Caco-2 (cell line): ENCODE data around the gene HELZ. TPM values are rescaled to one million over a fixed set of nuclear protein-coding genes. Genes with fewer than 3 reads are reported as not detected.

Experiments
- BruUV-seq: library from RNA; stranded (reverse); fragments of 400-500 nt; replicated peaks from 2 replicates; lab custom pipeline; 2021; lab: Mats Ljungman, UMichigan
- CTCF ChIA-PET: fragments of 300-600 bp; sonication (Branson Sonifier 250); formaldehyde crosslinking; loops from one replicate; lab custom pipeline; 2022; ENCODE audit warnings: antibody characterized with exemption; lab: Charles Lee
- POLR2A ChIA-PET: fragments of 300-600 bp; sonication (Branson Sonifier 250); formaldehyde crosslinking; loops from one replicate; lab custom pipeline; 2022; ENCODE audit warnings: antibody characterized with exemption; lab: Charles Lee
- DNase-seq, 2 experiments: peaks; one replicate each; pipeline versions ENCODE4 v3.0.0 to v3.0.0-alpha.2; 2020 to 2022
- H3K27me3 ChIP-seq: replicated peaks from 2 replicates; pipeline ENCODE4 v1.6.0; 2011; ENCODE audit warnings: low read length; ENCODE audit not compliant: control insufficient read depth, insufficient read depth
- H3K36me3 ChIP-seq: 2 replicates; pipeline ENCODE4 v1.5.1; 2011; ENCODE audit warnings: low read length; ENCODE audit not compliant: control insufficient read depth, insufficient read depth
- H3K4me1 ChIP-seq: fragments of 250-450 bp; sonication (Bioruptor Pico); 2 replicates; pipeline ENCODE4 v1.5.1; 2020; ENCODE audit warnings: mild to moderate bottlenecking
- H3K4me3 ChIP-seq: 2 replicates; pipeline ENCODE4 v1.5.1; 2011; ENCODE audit warnings: low read depth, mild to moderate bottlenecking, control low read depth, low read length
- H3K9me3 ChIP-seq: fragments of 250-450 bp; sonication (Bioruptor Pico); 2 replicates; pipeline ENCODE4 v1.5.1; 2020; ENCODE audit warnings: mild to moderate bottlenecking, moderate library complexity
- H3K27ac Mint-ChIP-seq: one replicate; pipeline ENCODE4 v1.8.0; 2022; ENCODE audit warnings: mixed read lengths; ENCODE audit not compliant: unreplicated experiment
- H3K27me3 Mint-ChIP-seq: one replicate; pipeline ENCODE4 v1.8.0; 2022; ENCODE audit warnings: mixed read lengths; ENCODE audit not compliant: insufficient read depth, unreplicated experiment
- H3K36me3 Mint-ChIP-seq: one replicate; pipeline ENCODE4 v1.8.0; 2022; ENCODE audit warnings: mild to moderate bottlenecking, mixed read lengths; ENCODE audit not compliant: insufficient read depth, unreplicated experiment
- H3K4me1 Mint-ChIP-seq: one replicate; pipeline ENCODE4 v1.8.0; 2022; ENCODE audit warnings: low read depth, mixed read lengths; ENCODE audit not compliant: unreplicated experiment
- H3K4me3 Mint-ChIP-seq: one replicate; pipeline ENCODE4 v1.8.0; 2022; ENCODE audit warnings: mild to moderate bottlenecking, moderate library complexity, mixed read lengths; ENCODE audit not compliant: unreplicated experiment
- H3K9me3 Mint-ChIP-seq: one replicate; pipeline ENCODE4 v1.8.0; 2022; ENCODE audit warnings: mixed read lengths; ENCODE audit not compliant: unreplicated experiment
- CTCF ChIP-seq, 2 experiments: fragments of 200-600 bp in 1 of 2; IDR thresholded peaks; 1 replicate in 1 of 2; 2 replicates in 1 of 2; pipeline versions ENCODE4 v1.5.1 to v1.8.0; 2011 to 2022; ENCODE audit warnings: antibody characterized with exemption in 1 of 2, control low read depth in 1 of 2, inconsistent platforms in 1 of 2, low read depth in 1 of 2, low read length in 1 of 2, mild to moderate bottlenecking in 1 of 2, moderate library complexity in 1 of 2; ENCODE audit not compliant: insufficient read depth in 1 of 2, severe bottlenecking in 1 of 2, unreplicated experiment in 1 of 2
- intact Hi-C: fragments of 100-400 bp; cut with micrococcal nuclease; formaldehyde crosslinking; loops from one replicate; pipeline ENCODE4 v1.10.0; 2022; ENCODE audit not compliant: unreplicated experiment
- total RNA-seq: library from RNA; stranded (reverse); gene quantifications from 2 replicates; pipeline ENCODE4 v1.2.3, GENCODE V29; 2022

HELZ gene
- total RNA-seq, 1 experiment from 2014 or later = 63.8 TPM

DNA sequence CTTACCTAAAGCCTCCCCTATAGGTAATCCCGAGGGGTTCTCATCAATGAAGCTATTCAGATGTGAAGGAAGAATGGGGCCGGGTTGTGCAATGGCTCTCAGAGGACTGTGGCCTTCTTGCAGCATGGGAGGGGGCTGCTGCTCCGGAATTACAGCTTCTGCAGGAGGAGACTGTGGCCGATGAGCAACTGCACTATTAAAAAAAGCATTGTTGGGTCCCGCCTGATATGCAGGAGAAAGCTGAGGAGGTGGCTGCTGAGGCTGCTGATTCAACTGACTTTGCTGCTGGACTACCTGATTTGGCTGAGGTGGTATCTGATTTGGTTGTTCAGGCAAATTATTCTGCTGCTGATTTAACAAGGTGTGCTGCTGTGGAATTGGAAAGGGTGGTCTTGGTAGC is 135.9 kb downstream of the HELZ start:
- Histone ChIP-seq H3K4me3 (no peak overlapping the region), H3K9me3 (no peaks in the 10 kb centered on the region), H3K4me1 (0 out of 2 replicates have a peak, but pooled peaks cover 5% of the 10 kb centered on the region), H3K27me3 (no peaks in the 10 kb centered on the region), H3K36me3 (peaks cover 6% of the 10 kb centered on the region)
- Mint-ChIP-seq H3K27ac (no peak overlapping the region), H3K4me1 (peaks cover 18% of the 10 kb centered on the region), H3K27me3 (no peaks in the 10 kb centered on the region), H3K4me3 (no peak overlapping the region), H3K9me3 (no peaks in the 10 kb centered on the region), H3K36me3 (peaks cover 66% of the 10 kb centered on the region)
- no peak for DNase-seq
- intact Hi-C loops = no loop called here
- no peak for TF ChIP-seq CTCF (IDR thresholded peaks at IDR 0.05; ENCODE audit: insufficient read depth in 1 of 2, low read depth in 1 of 2, low read length in 1 of 2, severe bottlenecking in 1 of 2, unreplicated experiment in 1 of 2)
- ChIA-PET CTCF (no interaction called here), POLR2A (no interaction called here)
- no TSS peak for BruUV-seq

DNA sequence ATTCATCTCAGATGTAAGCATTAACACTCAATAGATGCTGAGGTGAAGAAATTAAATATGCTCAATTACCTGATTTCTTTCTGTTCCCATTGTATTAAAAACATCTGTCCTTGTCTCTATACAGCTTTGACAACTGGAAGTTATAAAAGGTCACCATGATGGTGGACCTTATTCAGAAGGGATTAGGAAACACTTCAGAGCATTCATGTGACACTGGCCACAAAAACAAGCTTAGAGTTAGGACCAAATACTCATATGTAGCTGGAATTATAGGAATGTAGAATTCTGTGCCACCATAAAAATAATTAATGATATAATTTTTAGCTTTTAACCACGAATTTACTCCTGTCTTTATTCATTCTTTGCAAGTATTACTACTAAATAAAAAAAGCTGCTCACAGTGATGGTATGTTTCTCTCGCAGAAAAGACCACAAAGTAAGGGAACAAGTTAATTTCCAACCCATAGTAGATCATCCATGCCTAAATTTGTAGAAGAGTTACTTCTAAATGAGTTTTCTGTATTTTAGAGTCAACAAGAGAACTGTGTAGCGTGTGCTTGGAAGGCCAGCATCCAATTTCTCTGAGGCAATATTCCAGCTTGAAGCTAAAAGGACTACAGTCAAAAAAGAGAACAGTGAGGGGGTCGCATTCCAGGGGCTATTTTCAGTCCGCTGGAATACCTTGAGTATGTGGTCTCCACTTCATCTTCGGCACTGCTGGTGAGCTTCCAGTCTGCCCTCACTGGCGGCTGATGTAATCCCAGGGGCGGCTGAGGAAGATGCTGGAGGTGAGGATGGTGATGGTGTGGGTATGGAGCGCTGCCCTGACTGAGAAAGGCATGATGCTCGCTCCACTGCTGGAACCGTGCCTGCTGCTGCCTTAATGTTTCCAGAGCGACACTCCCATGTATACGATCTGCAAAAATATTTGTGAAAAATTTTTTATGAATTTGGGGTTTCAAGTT is 136.9 kb downstream of the HELZ start:
- no peak overlapping the region for H3K4me3 ChIP-seq
- peaks cover 73% of the 10 kb centered on the region for H3K36me3 Mint-ChIP-seq
- intact Hi-C loops = no loop called here
- peaks cover 6% of the 10 kb centered on the region for H3K36me3 ChIP-seq
- peaks cover 13% of the 10 kb centered on the region for H3K4me1 Mint-ChIP-seq
- POLR2A ChIA-PET = no interaction called here
- no peak overlapping the region for H3K27ac Mint-ChIP-seq
- no peaks in the 10 kb centered on the region for H3K27me3 Mint-ChIP-seq
- TF ChIP-seq CTCF (IDR thresholded peaks at IDR 0.05; ENCODE audit: insufficient read depth in 1 of 2, low read depth in 1 of 2, low read length in 1 of 2, severe bottlenecking in 1 of 2, unreplicated experiment in 1 of 2) = no peak
- no peaks in the 10 kb centered on the region for H3K9me3 ChIP-seq
- H3K4me1 ChIP-seq = 0 out of 2 replicates have a peak, but pooled peaks cover 5% of the 10 kb centered on the region
- BruUV-seq = no TSS peak
- H3K27me3 ChIP-seq = no peaks in the 10 kb centered on the region
- CTCF ChIA-PET = no interaction called here
- no peaks in the 10 kb centered on the region for H3K9me3 Mint-ChIP-seq
- no peak for DNase-seq
- H3K4me3 Mint-ChIP-seq = no peak overlapping the region

- Histone ChIP-seq H3K36me3 (peaks cover 6% of the 10 kb centered on the region), H3K4me1 (0 out of 2 replicates have a peak, but pooled peaks cover 5% of the 10 kb centered on the region), H3K9me3 (no peaks in the 10 kb centered on the region), H3K4me3 (no peak overlapping the region), H3K27me3 (no peaks in the 10 kb centered on the region)
- intact Hi-C loops = no loop called here
- peaks cover 7% of the 10 kb centered on the region for H3K4me1 Mint-ChIP-seq
- ChIA-PET CTCF (interaction anchor here (0.5 kb wide), 1 partner anchor 10 kb away, joined by 3 read pairs; no protein-coding TSS in a partner anchor), POLR2A (no interaction called here)
- no TSS peak for BruUV-seq
- peaks cover 64% of the 10 kb centered on the region for H3K36me3 Mint-ChIP-seq
- no peak overlapping the region for H3K4me3 Mint-ChIP-seq
- no peak for DNase-seq
- TF ChIP-seq CTCF (IDR thresholded peaks at IDR 0.05; ENCODE audit: insufficient read depth in 1 of 2, low read depth in 1 of 2, low read length in 1 of 2, severe bottlenecking in 1 of 2, unreplicated experiment in 1 of 2) = no peak
- no peak overlapping the region for H3K27ac Mint-ChIP-seq
- no peaks in the 10 kb centered on the region for H3K9me3 Mint-ChIP-seq
- no peaks in the 10 kb centered on the region for H3K27me3 Mint-ChIP-seq
Measured at GRCh38 chr17:67107171-67107570, 137.8 kb downstream of the HELZ start.
